ENCODE measurements around the gene EDEM3. TPM values are rescaled to one million over a fixed set of nuclear protein-coding genes. Genes with fewer than 3 reads are reported as not detected.
"Not testable (repeated sequence)": the region's sequence is repeated elsewhere in the genome, so short reads cannot be mapped to it uniquely, and the experiment has no call there.

Gene EDEM3, protein sequence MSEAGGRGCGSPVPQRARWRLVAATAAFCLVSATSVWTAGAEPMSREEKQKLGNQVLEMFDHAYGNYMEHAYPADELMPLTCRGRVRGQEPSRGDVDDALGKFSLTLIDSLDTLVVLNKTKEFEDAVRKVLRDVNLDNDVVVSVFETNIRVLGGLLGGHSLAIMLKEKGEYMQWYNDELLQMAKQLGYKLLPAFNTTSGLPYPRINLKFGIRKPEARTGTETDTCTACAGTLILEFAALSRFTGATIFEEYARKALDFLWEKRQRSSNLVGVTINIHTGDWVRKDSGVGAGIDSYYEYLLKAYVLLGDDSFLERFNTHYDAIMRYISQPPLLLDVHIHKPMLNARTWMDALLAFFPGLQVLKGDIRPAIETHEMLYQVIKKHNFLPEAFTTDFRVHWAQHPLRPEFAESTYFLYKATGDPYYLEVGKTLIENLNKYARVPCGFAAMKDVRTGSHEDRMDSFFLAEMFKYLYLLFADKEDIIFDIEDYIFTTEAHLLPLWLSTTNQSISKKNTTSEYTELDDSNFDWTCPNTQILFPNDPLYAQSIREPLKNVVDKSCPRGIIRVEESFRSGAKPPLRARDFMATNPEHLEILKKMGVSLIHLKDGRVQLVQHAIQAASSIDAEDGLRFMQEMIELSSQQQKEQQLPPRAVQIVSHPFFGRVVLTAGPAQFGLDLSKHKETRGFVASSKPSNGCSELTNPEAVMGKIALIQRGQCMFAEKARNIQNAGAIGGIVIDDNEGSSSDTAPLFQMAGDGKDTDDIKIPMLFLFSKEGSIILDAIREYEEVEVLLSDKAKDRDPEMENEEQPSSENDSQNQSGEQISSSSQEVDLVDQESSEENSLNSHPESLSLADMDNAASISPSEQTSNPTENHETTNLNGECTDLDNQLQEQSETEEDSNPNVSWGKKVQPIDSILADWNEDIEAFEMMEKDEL
- 10 to 100 TPM; 21.8 to 31.0 (median 27.6) TPM for polyA plus RNA-seq (ENCODE audit: insufficient read length in 10 of 10)
- long read RNA-seq, donor 1, full-length matches to known transcripts, result 2 of 2 reads
- long read RNA-seq, donor 1, partial matches to known transcripts, result 0 of 2 reads
- long read RNA-seq, donor 1, other reads (novel, unspliced or antisense), result 0 of 2 reads
- long read RNA-seq, donor 2, full-length matches to known transcripts, result 2 of 2 reads
- long read RNA-seq, donor 2, partial matches to known transcripts, result 0 of 2 reads
- long read RNA-seq, donor 2, other reads (novel, unspliced or antisense), result 0 of 2 reads
- long read RNA-seq, donor 3, result 0 reads
- long read RNA-seq, donor 4, full-length matches to known transcripts, result 1 of 1 reads
- long read RNA-seq, donor 4, partial matches to known transcripts, result 0 of 1 reads
- long read RNA-seq, donor 4, other reads (novel, unspliced or antisense), result 0 of 1 reads
- long read RNA-seq, donor 5, result 0 reads
- long read RNA-seq, donor 6, result 0 reads
- long read RNA-seq, donor 7, result 0 reads
- long read RNA-seq, donor 8, result 0 reads
- long read RNA-seq, donor 9, result 0 reads

DNA sequence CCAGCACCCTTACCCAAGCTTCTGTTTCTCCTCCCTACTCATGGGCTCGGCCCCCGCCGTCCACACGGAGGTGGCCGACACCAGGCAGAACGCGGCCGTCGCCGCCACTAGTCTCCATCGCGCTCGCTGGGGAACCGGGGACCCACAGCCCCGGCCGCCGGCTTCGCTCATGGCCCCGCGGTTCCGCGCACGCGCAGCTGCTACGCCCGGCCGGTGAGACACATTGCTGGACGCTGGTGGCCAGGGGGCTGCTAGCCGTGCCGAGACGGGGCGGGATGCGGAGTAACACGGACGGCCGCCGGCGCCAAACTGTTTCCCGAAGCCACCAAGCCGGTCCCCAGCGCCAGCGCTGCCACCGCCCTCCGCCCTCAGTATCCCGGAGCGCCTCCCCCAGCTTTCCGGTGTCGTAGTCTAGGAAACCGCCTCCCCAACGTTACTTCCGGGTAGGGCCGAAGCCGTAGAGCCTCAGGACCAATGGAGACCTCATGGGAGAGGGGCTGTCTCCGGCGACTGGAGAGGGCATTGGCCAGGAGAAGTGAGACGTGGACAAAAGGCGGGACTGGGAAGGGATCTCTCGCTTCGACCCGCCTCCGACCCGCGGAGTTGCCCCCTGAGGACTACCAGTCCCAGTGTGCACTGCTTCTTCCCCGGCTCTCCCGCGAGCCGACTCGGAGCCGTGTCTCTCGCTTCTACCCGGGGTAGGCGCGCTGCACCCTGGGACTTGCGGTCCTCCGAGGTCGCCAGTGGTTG is at the start of gene EDEM3:
Gene EDEM3 (minus strand): TSS at position 383 of the 750 bp plus-strand sequence. CDS start 212 bp downstream, at position 171.
- peak; percentile 99 for DNase-seq

DNA sequence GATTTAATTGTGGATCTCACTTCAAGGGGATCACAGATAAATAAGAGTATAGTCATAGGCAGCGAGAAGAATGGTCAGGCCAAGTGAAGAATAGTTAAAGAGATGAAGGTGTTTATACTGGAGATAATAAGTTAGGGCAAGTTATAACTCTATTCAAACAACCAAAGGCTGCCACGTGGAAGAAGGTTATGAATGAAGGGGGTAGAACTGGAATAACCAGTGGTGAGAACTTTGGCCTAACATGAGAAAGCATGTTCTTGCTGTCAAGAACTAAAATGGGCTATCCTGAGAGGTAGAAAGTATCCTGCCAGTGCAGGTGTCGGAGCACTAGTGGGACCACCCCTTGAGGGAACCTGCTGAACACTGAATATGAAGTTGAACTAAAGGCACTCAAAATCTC is 49.6 kb upstream of the EDEM3 start:
- no peak for DNase-seq

DNA sequence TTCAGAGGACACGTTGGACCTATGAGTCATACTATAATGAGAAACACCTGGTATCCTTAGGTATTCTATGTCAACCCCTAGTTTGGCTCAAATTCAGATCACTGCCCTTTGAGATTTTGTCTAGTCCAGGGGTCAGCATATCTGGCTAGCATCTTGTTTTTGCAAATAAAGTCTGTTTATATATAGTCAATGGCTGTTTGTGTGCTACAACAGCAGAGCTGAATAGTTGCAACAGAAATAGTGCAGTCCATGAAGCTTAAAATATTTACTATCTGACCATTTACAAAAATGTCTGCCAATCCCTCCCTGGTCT is 48.5 kb upstream of the EDEM3 start:
- no peak for DNase-seq

DNA sequence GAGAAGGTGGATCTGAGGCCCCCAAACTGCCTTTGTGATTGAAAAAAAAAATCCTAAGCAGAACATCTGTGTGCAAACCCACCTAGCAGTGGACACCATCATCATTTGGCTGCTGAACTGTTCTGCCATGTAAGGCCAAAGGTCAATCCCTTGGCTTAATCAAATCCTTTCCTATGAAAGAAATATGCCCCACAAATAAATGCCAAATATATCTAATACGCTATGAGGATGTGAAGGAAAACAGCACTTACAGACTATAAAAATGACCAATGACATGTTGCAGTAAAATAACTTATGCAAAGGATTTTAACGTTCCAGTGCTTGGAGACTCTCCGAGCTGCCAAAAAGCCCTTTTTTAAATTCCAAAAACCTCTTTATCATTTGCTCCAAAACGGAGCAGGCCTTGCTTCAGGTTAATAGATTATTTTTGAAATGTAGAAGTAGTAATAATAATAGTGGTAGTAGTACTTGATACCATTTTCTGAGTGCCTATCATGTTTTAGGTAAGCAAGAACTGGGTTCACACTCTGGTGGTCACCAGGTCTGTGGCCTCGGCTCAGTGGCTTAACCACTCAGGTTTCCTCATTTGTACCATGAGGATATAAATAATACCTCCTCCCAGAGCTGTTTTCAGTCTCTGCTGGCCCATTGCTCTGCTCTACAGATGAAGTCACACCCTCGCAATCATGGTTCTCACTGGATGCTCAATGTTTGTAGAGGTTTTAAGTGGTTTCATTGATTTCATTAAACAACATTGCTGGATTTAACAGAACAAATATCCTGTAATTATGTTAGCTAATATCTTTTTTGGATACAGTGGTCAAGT is 47.9 kb upstream of the EDEM3 start:
- DNase-seq, result no peak

DNA sequence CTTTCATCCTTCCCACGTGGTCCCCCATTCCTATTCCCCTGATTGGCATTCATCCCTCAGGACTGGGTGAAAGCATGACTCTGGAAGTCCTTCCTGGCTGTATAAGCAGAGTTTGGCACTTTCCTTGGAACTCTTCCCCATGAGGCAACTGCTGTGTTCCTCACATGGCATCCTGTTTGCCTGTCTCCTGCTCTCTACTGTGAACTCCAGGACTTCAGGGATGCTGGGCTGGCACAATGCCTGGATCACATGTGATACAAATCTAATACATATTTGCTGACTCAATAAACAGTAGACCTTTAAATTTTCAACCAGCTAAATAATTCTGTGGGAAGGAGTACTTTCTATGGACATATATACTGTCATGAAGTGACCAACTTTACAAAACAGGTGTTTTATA is 46.8 kb upstream of the EDEM3 start:
- DNase-seq, result peak in 2 of 3 donors; percentile 58 to 64

DNA sequence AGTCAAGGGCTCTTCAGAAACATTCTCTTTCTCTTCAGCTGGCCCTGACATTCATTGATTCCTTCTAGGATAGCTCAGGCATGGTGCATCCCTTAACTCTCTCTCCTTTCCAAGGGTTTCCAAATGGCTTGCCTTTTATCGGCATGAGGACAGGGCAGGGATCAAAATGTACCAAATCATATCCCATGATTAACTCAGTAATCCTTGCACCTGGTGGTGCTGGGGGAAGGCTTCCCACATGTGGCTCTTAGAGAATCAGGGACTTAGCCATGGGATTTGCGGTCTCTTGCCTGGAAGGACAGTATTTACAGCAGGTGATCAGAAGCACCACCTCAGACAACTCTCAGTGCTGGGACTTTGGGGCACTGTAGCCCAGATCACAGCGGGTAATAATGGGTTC is 46.2 kb upstream of the EDEM3 start:
- DNase-seq, result no peak

DNA sequence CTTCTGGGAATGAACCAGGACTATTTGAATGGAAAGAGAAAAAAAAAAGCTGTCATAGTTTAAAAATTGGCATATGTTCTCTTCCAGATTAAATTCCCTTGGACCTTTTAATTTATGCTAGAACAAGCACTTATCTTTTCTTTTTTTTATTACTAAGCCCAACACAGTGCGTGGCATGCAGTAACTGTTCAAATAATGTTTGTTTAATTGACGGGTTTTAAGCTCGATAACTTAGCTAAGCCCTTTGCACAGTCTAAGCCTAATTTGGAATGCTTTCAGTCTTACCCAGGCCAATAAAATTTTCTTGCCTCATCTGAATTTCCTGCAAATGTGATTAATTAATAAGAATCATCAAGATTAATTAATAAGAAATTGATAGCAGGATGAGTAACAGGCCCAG is 39.3 kb upstream of the EDEM3 start:
- no peak for DNase-seq

DNA sequence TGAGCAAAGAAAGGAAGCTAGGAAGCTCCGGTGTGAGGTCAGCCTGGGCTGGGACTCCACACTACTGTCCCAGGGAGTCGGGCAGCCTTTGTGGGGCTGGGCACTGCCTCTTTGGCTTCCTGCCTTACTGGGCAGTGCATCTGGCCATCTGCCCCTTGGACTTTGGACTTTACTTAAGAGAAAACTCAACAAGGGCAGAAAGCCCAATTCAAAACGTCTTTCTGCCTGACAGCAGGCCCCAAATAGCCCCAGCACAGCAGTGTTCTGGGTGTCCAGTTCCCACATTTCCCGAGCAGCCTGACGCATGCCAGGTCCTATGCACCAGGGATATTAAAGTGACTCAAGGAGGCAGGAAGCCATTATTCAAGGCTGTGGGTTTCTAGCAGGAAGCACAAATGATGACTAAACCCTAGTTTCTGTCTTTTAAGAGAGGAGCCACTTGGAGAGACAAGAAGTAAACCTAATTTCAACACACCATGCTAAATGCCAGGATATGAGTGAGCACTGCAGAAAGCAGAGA is 37.9 kb upstream of the EDEM3 start:
- peak; percentile 54 to 95 (median 72) for DNase-seq

DNA sequence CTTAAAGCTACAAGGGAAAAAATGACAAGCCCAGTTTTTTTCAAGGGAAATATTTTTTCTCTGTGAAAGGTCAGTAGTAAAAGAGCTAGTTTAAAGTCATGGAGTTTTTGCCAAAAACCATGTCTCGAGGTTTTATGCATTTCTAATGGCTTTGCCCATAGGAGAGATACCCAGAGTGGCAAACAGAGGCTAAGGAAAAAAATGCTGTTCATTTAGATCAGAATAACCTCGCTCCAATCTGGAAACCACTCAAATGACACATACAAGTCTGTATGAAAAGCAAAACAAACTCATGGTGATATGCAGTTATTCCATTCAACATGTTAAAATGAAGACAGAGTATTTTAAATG is 36.9 kb upstream of the EDEM3 start:
- DNase-seq, result peak in 2 of 3 donors; percentile 37 to 41

DNA sequence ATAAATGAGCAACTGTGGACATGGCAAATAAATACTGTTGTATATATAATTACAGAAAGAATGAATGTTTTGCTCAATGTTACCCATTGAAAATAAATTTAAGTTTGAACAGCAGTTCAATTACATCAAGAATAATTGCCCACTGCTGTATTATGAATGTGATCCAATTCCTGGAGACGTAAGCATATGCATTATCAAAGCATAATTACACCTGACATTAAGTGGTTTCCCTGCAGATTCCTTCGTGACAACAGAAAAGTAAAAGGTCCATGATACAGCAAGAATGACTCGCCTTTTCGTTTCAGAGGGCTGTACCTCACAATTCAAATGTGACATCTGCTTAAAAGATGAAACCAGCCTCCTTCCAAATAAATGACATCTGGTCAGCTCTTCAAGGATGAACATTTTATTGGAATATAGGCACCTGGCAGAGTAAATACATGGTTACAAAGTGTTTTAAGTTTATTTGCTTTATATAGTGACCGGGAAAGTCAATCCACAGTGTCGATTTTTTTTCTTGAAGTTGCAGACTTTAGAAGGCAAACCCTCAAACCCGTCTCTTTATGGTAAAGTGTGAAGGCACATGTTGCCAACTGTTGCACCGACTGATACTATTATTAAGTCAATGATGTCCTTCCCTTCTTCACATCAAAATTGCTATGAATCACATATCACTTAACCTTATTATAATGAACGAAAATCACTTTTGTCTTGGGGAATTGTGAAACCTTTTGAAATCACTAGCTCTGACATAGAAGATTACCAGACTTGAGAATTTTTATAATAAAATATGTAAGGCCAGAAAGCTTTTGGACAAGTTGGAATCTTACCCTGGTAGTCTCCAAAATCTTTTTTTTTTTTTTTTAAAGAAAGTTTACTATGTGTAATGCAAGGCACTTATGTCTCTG is 36.2 kb upstream of the EDEM3 start:
- peak in 2 of 3 donors; percentile 22 to 35 for DNase-seq

DNA sequence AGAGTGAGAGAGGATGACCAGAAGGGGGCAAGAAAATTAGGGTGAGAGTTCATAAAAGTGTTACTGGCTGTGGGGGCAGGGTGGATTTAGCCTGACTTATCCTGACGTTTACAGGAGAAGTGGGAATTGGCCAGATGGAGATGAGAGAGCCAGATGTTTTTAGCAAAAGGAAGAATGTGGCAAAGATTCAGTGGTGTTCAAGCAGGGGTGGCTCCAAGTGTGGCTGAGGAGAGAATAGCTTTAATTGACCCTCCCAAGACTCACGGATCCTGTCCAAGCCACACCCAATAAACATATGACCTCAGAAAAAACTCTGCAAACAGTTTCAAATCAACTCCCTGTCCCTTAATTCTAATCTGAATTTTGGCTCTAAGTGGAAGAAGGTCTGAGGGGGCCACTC is 35.2 kb upstream of the EDEM3 start:
- peak in 2 of 3 donors; percentile 27 to 49 for DNase-seq

DNA sequence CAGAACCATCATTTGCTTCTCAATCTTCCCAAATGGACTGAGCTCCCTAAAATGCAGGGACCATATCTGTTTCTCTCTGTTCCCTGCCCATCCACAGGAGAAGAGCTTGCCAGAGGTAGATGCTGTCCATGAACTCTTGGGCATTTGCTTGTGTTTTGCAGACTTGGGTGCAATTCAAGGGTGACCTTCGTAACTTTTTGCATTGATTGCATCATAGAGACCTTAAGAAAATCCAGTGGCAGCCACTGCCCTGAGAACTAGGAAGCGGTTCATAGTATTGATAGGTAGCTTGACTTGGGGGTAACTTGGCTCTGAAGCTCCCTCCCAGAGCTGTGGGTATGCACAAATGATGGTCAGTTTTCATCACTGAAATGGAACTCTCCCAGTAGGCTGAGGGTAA is 34.3 kb upstream of the EDEM3 start:
- DNase-seq, result no peak

DNA sequence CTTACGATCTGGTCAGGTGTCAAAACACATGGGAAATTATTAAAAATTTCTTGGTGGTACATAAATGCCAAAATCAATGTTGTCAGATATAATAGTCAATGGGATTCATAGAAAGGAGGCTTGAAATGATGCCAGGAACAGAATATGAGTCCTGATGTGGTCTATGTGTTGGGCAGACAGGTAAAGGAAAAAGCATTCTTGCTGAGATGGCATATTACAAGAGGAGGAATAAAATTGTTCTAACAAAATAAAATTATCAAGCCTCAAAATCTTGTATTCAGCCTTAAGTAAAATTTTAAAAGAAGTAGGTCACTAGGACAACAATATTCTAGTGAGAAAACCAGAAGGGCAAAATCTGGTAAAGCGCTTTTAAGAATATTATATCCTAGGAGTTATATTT is 30.9 kb upstream of the EDEM3 start:
- DNase-seq, result no peak

DNA sequence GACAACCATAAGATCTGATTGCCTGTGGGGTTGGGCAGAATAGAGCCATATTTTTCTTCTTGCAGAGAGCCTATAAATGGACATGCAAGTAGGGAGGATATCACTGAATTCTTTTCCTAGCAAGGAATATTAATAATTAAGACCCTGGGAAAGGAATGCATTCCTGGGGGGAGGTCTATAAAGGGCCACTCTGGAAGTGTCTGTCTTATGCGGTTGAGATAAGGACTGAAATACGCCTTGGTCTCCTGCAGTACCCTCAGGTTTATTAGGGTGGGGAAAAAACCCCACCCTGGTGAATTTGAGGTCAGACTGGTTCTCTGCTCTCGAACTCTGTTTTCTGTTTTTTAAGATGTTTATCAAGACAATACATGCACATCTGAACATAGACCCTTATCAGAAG is 29.1 kb upstream of the EDEM3 start:
- not testable (repeated sequence) for DNase-seq

DNA sequence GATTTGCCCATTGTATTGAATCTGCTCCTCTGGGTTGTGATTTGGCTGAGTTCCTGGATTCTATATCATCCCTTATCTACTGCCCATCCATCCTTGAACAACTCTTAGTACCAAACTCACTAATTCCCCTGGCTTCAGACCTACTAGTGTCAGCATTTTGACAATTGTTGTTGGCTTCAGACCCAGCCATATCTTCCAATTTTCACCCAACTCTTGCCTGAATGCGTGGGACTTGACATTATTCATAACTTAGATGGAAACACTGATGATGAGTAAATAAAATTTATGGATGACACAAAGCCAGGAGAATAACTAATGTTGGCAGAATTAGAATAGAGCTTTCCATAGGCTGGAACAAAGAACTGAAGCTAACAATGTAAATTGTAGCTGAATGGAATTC is 27.3 kb upstream of the EDEM3 start:
- no peak for DNase-seq

DNA sequence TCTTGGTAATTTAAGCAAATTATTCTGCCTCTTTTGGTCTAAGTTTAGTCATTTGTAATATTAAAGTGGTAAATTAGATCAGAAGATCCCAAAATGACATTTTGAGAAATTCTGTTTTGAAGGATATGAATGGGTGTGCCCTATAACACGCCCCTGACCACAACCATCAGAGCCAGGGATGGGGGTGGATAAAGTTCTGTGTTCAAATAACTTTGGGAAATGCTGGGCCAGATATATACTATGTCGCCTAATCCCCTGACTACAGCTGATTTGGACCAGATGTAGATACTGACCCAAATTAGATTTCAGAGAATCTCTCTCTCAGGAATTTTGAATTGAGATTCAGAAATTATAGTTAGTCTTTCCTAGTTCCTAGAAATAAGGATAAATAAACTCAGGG is 21.2 kb upstream of the EDEM3 start:
- no peak for DNase-seq

DNA sequence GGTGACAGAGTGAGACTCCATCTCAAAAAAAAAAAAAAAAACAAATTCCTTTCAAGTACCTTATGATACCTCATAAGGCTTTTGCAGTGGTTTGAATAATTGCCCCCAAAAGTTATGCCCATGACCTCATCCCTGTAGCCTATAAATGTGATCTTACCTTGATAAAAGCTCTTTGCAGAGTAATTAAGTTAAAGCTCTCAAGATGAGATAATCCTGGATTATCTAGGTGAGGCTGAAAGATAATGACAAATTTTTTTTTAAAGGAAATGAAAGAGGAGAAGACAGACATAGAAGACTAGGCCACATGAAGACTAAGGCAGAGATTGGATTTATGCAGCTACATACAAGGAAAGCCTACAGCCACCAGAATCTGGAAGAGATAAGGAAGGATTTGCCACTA is 20.7 kb upstream of the EDEM3 start:
- DNase-seq, result no peak

DNA sequence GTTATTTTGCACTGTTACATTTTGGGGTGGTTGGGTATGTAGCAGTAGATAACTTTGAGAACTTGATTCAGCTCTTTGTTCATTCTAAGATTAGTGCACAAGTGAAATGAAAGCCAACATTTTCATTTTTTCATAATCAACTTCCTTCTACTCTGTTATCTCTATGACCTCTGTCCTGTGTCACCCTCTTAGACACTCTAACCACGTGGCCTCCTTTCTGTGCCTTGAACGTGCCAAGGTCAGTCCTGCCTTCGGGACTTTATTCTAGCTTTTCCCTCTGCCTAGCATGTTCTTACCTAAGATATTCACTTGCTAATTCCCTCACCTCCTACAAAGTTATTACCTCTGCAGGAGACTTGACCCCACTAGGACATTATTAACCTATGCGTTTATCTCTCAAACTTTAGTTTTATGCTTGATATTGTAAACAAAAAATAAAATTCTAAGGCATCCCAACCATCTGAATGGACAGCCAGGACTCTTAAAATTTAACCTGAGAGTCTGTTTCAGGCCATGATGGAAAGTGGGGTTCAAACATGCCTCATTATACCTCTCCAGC is 19.2 kb upstream of the EDEM3 start:
- no peak for DNase-seq

Data from muscle of back (tissue), 13 donors.